ENCODE data around the gene DPF3.

GRCh38 chr14:72675126-72675525 lies 218.8 kb downstream of the DPF3 start:
- TF ChIP-seq HDGF (IDR thresholded peaks at IDR 0.05; ENCODE audit: borderline replicate concordance): no peak
- no peak for TF ChIP-seq TARDBP (IDR thresholded peaks at IDR 0.05)
- no peak for TF ChIP-seq PKNOX1 (IDR thresholded peaks at IDR 0.05)
- TF ChIP-seq BHLHE40 (IDR thresholded peaks at IDR 0.05; ENCODE audit: borderline replicate concordance): no peak

Data from HEK293T (cell line).